Activated CD8-positive, alpha-beta memory T cell treated with anti-CD3 and anti-CD28 coated beads for 48 hours (primary cell): ENCODE data around the gene KLHDC8B.
A peak's percentile ranks its signal among the peaks of the same experiment; 100 is the strongest.

Experiments used
- DNase-seq, 3 experiments: peaks; one replicate each; pipeline ENCODE4 v3.0.0-alpha.2; 2020; ENCODE audit warnings: low read depth in 2 of 3, low spot score in 2 of 3

The KLHDC8B gene

DNA sequence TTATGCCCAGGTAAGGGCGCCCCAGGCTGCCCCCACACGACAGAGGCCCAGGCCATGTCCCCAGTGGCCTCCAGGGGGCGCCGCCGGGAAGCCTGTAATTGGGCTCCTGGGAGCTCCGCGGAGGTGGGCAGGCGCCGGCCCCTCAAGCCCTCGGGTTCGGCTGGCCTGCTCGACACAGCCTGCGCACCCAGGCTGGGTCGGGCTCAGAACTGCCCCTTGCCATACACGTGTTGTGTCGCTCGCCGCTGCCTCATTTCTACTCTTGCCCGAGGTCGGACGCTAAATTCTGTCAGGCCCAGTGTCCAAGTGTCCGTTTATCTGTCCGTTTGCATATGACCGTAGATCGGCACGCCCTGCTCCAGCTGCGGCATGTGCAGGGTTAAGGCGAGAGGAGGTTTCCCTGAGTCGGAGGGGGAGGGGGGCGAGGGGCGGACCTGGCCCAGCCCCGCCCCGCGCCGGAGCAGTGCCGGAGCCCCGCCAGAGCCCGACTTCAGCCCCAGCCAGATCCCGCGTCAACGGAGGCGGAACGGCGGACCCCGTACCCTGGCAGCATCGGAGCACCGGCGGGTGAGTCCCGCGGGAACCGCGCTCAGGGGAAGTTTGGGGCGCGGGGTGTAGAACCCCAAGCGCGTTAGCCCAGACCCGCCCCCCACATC is at the start of gene KLHDC8B:
KLHDC8B (plus strand) TSS at position 480 of the 656 bp plus-strand sequence. CDS start 1,172 bp downstream, outside the sequence.
- peak; percentile 69 to 92 (median 87) for DNase-seq

DNA sequence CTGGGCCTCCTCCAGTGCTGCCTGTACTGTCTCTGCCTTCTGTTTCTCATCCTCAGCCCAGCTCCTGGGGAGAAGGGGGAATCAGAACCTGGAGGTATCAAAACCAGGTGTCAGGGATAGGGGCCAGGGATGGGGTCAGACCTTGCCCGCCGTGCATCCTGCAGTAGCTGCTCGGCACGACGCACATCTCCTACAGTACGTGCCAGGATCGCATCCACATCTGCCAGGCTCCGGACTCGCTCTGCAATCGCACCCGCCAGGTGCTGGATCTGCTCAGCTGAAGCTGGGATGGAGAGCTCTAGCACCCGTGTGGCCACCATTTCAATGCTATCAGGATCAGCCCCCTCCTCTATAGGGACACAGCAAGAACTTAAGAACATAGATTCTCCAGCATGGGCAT is 49.4 kb upstream of the KLHDC8B start:
- DNase-seq, result no peak

DNA sequence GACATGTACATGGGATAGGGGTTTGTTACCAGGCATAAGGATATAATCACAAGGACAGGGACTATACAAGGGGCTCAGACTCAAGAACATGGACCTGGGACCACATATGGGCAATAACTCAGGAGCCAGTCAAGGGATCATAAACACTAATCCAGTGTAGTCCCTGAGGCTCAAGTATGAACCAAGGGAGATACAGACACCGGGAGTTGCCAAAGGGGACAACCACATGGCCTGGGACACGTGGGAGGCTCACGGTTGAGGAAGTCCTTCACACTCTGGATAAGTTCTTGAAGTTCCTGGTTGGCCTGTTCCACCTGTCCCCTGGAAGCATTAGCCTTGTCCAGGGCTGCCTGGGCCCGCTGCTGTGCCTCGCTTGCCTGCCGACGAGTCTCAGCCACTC is 48.9 kb upstream of the KLHDC8B start:
- no peak for DNase-seq

GRCh38 chr3:49122886-49123545 is 48.4 kb upstream of the KLHDC8B start:
- DNase-seq, result no peak

DNA sequence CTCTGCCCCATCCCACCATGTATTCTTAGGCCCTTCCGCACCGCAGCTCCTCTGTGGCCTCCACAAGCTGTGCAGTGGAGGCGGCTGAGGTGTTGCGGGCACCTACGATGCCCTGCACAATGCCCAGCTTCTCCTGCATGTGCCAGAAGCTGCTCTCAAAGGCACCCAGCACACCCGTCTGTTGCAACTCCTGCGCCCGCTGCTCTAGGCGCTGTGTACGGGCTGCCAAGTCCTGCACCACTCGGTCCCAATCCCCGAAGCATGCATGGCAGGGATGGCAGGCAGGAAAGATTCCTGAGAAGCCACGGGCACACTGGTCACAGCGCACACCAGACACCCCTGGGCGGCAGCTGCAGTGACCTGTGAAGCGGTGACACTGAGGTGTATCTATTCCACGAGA is 47.7 kb upstream of the KLHDC8B start:
- no peak for DNase-seq

GRCh38 chr3:49124203-49124602 is 47.2 kb upstream of the KLHDC8B start:
- DNase-seq, result no peak

- DNase-seq, result no peak
Observed at GRCh38 chr3:49124991-49125670, 46.3 kb upstream of the KLHDC8B start.

- DNase-seq, result no peak
Observed at GRCh38 chr3:49131040-49131439, 40.4 kb upstream of the KLHDC8B start.

DNA sequence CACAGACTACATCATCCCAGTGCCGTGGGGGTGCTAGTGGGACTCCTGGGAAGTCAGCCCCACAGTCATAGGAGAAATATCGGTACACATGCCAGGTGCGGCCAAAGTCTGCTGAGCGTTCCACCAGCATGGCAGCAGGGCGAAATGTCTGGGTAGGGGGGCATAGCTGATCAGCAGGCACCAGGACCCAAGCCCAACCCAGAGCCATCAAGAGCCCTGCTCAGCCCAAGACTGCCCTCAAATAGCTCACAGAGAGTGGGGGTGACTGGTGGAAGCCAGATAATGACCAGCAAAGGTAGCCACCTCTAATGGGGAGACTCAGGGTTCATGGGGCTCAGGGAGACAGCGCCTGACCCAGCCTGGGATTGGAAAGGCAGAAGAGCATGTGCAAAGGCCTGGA is 39.8 kb upstream of the KLHDC8B start:
- DNase-seq, result no peak

GRCh38 chr3:49132073-49132436 is 39.3 kb upstream of the KLHDC8B start:
- no peak for DNase-seq

DNA sequence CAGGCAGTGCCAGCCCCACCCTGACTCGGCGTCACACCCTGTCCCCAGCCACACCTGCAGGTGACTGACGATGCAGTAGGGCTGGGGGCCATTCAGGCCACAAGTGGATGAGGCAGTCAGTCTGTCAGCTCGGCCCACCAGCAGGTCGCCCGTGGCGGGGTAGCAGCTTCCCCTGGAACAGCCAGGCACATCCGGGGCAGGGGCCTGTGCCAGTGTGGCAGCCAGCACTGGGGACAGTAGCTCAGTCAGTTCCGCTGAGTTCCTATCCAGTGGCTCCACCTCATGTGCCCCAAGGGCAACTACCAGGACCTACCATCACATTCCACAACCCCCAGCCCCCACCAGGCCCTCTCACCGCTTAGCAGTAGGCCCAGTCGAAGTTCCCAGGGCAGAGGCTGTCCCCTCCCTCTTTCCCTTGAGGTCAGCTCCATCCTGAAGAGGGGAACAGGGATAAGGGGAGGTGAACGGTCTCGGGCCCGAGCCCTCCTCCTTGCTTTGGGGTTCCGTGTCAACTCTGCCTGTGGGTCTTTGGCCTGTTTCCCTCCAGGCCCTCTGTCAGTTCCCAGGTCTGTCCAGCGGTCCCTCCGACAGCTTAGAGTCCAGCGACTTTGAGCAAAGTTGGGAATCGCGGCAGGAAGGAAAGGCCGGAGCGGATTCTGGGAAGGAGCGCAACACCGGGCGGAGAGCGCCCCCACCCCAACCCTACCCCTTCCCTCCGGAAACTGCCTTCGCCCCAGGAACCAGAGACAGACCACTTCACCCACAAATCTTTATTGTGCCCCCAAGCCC is 38.8 kb upstream of the KLHDC8B start, which contains the start of gene LAMB2:
LAMB2 (minus strand) TSS at position 614 of the 789 bp plus-strand sequence; CDS start at position 431, 183 bp downstream.
- DNase-seq, result no peak

- no peak for DNase-seq
Observed at GRCh38 chr3:49133226-49133951, 38.0 kb upstream of the KLHDC8B start.

GRCh38 chr3:49134471-49135265 is 36.7 kb upstream of the KLHDC8B start:
- DNase-seq, result no peak

GRCh38 chr3:49135499-49135898 is 35.9 kb upstream of the KLHDC8B start:
- no peak for DNase-seq

DNA sequence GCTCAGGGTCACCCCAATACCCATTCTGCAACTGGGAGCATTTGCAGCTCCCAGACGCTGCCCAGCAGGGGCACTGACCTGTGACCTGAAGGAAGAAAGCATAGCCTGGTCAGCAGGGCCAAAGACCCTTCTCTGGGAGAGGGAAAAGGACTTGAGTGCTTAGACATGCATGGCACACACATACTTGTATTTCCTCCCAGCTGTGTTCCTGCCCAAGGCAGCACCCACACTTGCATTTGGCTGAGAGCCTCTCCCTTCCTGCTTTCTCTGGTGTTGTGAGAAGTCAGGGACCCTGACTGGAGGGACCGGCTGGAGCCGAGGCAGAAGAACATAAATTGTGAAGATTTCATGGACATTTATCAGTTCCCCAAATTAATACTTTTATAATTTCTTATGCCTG is 31.3 kb upstream of the KLHDC8B start:
- DNase-seq, result no peak

GRCh38 chr3:49148159-49148558 is 23.2 kb upstream of the KLHDC8B start:
- no peak for DNase-seq

DNA sequence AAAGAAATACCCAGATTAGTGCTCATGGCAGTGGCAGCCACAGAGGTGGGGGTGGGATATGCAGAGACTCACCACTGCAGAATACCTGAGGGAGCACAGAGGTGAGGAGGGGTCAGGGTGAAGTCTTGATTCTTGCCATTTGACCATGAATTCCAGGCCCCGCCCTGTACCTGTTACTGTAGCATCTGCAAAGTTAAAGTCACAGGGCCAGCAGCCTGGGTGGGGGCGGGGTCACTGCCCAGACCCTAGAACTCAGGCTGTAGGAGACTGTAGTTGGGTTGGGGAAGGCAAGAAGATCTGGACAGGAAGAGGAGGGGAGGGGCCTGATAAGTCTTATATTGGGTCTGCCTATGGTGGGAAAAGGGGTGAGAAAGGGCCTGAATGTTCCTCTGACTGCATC is 19.8 kb upstream of the KLHDC8B start:
- DNase-seq, result no peak

DNA sequence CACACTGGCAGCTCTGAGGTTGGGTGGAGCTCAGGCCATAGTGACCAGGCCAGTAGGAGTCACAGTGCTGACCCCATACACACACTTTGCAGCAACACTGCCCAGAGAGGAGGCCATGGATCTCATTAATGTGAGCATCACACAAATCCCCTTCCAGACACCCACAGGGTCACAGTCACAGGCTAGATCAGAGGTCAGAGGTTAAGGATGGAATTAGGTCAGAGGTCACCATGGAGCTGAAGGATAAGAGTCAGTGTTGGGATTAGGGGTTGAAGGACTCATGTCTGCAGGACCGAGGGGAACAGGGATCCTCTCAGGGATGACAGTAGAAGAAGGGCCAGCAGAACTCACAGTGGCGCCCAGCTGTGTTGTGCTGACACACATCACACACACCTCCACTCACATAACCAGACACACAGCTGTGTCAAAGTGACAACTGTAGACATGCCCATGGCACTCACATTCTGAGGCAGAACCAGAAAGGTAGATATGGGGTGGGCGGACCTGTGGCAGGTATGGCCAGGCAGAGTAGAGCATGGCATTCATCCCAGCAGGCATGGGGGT is 18.0 kb upstream of the KLHDC8B start:
- DNase-seq, result no peak

DNA sequence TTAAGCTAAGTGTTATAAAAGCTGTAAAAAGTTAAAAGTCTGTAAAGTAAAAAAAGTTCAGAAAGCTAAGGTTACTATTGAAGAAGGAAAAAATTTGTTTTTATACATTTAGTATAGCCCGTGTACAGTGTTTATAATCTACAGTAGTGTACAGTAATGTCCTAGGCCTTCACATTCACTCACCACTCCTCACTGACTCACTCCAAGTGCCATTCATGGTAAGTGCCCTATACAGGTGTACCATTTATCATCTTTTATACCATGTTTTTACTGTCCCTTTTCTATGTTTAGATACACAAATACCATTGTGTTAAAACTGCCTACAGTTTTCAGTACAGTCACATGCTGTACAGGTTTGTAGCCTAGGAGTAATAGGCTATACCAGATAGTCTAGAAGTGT is 14.1 kb upstream of the KLHDC8B start:
- DNase-seq, result no peak
